ENCODE measurements around the gene CDK2AP2.

GRCh38 chr11:67496113-67496512 lies 11.8 kb downstream of the CDK2AP2 start:
- no peak for TF ChIP-seq CTCF (IDR thresholded peaks at IDR 0.05)
- no peak for TF ChIP-seq POLR2A (IDR thresholded peaks at IDR 0.05)

Data from body of pancreas (tissue), 4 donors.